Measurements from ENCODE around the gene CRISPLD2.

- no peak for TF ChIP-seq EZH2phosphoT487 (IDR thresholded peaks at IDR 0.05; ENCODE audit: borderline replicate concordance)
- TF ChIP-seq, protein P1, sequence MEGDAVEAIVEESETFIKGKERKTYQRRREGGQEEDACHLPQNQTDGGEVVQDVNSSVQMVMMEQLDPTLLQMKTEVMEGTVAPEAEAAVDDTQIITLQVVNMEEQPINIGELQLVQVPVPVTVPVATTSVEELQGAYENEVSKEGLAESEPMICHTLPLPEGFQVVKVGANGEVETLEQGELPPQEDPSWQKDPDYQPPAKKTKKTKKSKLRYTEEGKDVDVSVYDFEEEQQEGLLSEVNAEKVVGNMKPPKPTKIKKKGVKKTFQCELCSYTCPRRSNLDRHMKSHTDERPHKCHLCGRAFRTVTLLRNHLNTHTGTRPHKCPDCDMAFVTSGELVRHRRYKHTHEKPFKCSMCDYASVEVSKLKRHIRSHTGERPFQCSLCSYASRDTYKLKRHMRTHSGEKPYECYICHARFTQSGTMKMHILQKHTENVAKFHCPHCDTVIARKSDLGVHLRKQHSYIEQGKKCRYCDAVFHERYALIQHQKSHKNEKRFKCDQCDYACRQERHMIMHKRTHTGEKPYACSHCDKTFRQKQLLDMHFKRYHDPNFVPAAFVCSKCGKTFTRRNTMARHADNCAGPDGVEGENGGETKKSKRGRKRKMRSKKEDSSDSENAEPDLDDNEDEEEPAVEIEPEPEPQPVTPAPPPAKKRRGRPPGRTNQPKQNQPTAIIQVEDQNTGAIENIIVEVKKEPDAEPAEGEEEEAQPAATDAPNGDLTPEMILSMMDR (conservative IDR thresholded peaks at IDR 0.05; ENCODE audit: low read length) = no peak
These were observed 8.1 kb downstream of the CRISPLD2 start for GRCh38 chr16:84827897-84828296.

All from Loucy (cell line).